A549 (cell line): ENCODE measurements around the gene RBM41.

Source experiments
- ELK1 ChIP-seq: fragments of 150-350 bp; IDR thresholded peaks from 2 replicates; pipeline ENCODE4 v1.6.1; 2014; ENCODE audit warnings: low read depth, mild to moderate bottlenecking, low read length
- ESRRA ChIP-seq: fragments of 150-350 bp; IDR thresholded peaks from 2 replicates; pipeline ENCODE4 v1.6.1; 2014; ENCODE audit warnings: mild to moderate bottlenecking, low read length, borderline replicate concordance
- JUNB ChIP-seq: fragments of >200 bp; sonication (Bioruptor Twin); formaldehyde crosslinking; IDR thresholded peaks from 2 replicates; pipeline ENCODE4 v1.6.1; 2016
- MAZ ChIP-seq: fragments of 150-350 bp; IDR thresholded peaks from 2 replicates; pipeline ENCODE4 v1.6.1; 2014; ENCODE audit warnings: antibody characterized with exemption, low read depth, low read length, borderline replicate concordance
- POLR2A ChIP-seq: IDR thresholded peaks from 2 replicates; pipeline ENCODE4 v1.6.1; 2012; ENCODE audit warnings: mild to moderate bottlenecking, low read length
- RAD21 ChIP-seq, 2 experiments: fragments of >200 bp in 1 of 2; sonication (Bioruptor Twin) in 1 of 2; formaldehyde crosslinking in 1 of 2; IDR thresholded peaks in 1 of 2; conservative IDR thresholded peaks in 1 of 2; 2 replicates in 1 of 2; 3 replicates in 1 of 2; pipeline ENCODE4 v1.6.1; 2012 to 2018; ENCODE audit warnings: inconsistent platforms in 1 of 2
- SMC3 ChIP-seq: fragments of >200 bp; sonication (Bioruptor Twin); formaldehyde crosslinking; IDR thresholded peaks from 3 replicates; pipeline ENCODE4 v1.6.1; 2018; ENCODE audit warnings: inconsistent platforms
- ZC3H11A ChIP-seq: fragments of 450-650 bp; IDR thresholded peaks from 2 replicates; pipeline ENCODE4 v1.6.1; 2014; ENCODE audit warnings: antibody characterized with exemption, mild to moderate bottlenecking
- TF ChIP-seq, protein P1 (sequence below): fragments of >200 bp; sonication (Bioruptor Twin); formaldehyde crosslinking; IDR thresholded peaks from 3 replicates; pipeline ENCODE4 v1.5.1; 2016
- TF ChIP-seq, protein P2 (sequence below): fragments of 200-600 bp; sonication (generic); IDR thresholded peaks from 2 replicates; pipeline ENCODE4 v1.6.1; 2016; ENCODE audit warnings: antibody characterized with exemption, mild to moderate bottlenecking, moderate library complexity
- TF ChIP-seq, protein P3 (sequence below): IDR thresholded peaks from 2 replicates; pipeline ENCODE4 v1.6.1; 2012

DNA sequence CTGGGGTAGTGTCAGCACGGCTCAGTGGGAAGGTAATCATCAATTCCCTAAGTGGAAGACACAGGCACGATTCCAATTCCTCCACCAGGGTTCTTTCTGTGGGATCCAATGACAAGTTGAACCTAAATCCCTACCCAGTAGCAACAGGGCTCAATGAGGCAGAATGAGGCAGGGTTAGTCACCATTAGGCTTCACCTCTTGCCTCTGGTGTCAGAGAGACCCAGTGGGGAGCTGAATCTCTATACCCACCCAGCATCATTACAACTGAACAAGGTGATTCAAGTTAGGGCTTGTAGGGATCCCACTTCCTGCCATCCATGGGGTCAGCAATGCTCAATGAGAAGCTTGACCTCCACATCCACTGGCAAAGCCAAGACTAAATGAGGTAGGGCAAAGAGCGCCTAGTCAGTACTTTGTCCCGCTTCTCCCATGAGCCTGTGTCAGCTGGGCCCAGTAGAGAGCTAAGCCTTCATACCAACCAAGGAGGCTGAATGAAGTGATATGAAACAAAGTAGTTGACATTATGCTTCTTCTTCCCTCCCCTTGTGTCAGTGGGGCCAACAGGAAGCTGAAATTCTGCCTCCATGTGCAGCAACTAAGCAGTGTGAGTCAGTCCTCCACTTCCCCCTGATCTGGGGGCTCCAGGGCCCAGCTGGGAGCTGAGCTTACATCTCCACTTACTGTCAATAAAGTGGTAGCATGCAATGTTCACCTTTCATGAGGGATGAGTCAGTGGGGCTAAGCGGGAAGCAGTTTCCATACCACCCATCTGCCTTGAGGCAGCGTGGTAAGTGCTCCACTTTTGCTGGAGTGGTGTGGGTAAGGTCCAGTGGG is 36.4 kb upstream of the RBM41 start:
- TF ChIP-seq, protein P1, sequence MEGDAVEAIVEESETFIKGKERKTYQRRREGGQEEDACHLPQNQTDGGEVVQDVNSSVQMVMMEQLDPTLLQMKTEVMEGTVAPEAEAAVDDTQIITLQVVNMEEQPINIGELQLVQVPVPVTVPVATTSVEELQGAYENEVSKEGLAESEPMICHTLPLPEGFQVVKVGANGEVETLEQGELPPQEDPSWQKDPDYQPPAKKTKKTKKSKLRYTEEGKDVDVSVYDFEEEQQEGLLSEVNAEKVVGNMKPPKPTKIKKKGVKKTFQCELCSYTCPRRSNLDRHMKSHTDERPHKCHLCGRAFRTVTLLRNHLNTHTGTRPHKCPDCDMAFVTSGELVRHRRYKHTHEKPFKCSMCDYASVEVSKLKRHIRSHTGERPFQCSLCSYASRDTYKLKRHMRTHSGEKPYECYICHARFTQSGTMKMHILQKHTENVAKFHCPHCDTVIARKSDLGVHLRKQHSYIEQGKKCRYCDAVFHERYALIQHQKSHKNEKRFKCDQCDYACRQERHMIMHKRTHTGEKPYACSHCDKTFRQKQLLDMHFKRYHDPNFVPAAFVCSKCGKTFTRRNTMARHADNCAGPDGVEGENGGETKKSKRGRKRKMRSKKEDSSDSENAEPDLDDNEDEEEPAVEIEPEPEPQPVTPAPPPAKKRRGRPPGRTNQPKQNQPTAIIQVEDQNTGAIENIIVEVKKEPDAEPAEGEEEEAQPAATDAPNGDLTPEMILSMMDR: no peak
- no peak for TF ChIP-seq ZC3H11A
- no peak for TF ChIP-seq MAZ
- TF ChIP-seq POLR2A: no peak
- no peak for TF ChIP-seq ESRRA
- TF ChIP-seq RAD21 (conservative IDR thresholded peaks at IDR 0.05 in 1 of 2, IDR thresholded peaks at IDR 0.05 in 1 of 2): no peak
- TF ChIP-seq, protein P2, sequence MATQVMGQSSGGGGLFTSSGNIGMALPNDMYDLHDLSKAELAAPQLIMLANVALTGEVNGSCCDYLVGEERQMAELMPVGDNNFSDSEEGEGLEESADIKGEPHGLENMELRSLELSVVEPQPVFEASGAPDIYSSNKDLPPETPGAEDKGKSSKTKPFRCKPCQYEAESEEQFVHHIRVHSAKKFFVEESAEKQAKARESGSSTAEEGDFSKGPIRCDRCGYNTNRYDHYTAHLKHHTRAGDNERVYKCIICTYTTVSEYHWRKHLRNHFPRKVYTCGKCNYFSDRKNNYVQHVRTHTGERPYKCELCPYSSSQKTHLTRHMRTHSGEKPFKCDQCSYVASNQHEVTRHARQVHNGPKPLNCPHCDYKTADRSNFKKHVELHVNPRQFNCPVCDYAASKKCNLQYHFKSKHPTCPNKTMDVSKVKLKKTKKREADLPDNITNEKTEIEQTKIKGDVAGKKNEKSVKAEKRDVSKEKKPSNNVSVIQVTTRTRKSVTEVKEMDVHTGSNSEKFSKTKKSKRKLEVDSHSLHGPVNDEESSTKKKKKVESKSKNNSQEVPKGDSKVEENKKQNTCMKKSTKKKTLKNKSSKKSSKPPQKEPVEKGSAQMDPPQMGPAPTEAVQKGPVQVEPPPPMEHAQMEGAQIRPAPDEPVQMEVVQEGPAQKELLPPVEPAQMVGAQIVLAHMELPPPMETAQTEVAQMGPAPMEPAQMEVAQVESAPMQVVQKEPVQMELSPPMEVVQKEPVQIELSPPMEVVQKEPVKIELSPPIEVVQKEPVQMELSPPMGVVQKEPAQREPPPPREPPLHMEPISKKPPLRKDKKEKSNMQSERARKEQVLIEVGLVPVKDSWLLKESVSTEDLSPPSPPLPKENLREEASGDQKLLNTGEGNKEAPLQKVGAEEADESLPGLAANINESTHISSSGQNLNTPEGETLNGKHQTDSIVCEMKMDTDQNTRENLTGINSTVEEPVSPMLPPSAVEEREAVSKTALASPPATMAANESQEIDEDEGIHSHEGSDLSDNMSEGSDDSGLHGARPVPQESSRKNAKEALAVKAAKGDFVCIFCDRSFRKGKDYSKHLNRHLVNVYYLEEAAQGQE: no peak
- TF ChIP-seq, protein P3, sequence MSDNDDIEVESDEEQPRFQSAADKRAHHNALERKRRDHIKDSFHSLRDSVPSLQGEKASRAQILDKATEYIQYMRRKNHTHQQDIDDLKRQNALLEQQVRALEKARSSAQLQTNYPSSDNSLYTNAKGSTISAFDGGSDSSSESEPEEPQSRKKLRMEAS: no peak
- no peak for TF ChIP-seq SMC3
- TF ChIP-seq ELK1: no peak
- TF ChIP-seq JUNB: no peak
